ENCODE data around the gene TMEM234. TPM values are rescaled to one million over a fixed set of nuclear protein-coding genes. Genes with fewer than 3 reads are reported as not detected.

TMEM234 gene
- total and polyA plus RNA-seq, 2 of the 13 experiments (the other 11 are each of a cell fraction or from before 2014, with no cell fraction given) = 6.1 to 9.0 TPM

- ChIA-PET CTCF (ENCODE audit: low intra/inter-chr PET ratio, low total read pairs) (no interaction called here), POLR2A (interaction anchor here (1.1 kb wide), 1 partner anchor 77 kb away, joined by 3 read pairs; the partner anchor contains the start of gene KPNA6)
Observed at GRCh38 chr1:32184650-32185049, 37.5 kb downstream of the TMEM234 start.

More at GRCh38 chr1:32184650-32185049, 37.5 kb downstream of the TMEM234 start:
- Histone ChIP-seq H2AFZ (ENCODE audit: low read length) (no peak overlapping the region), H3K4me3 (replicated peaks in 1 of 3; ENCODE audit: insufficient read depth in 1 of 3, low read depth in 2 of 3, low read length in 3 of 3) (no peak overlapping the region), H3K27me3 (ENCODE audit: control insufficient read depth in 1 of 2, insufficient read depth in 2 of 2, low read length in 2 of 2) (no peaks in the 10 kb centered on the region), H3K79me2 (ENCODE audit: insufficient read depth, low read length) (peaks cover 57% of the 10 kb centered on the region), H4K20me1 (ENCODE audit: insufficient read depth, low read length) (peaks cover 2% of the 10 kb centered on the region; the same call in 1 of the 2 replicates), H3K4me2 (ENCODE audit: low read depth, low read length) (no peak overlapping the region; the same call in 1 of the 2 replicates), H3K36me3 (replicated peaks in 1 of 2; ENCODE audit: control insufficient read depth in 1 of 2, insufficient read depth in 2 of 2, low read length in 2 of 2) (peaks cover 26 to 61% of the 10 kb centered on the region in 2 experiments), H3K27ac (ENCODE audit: extremely low read length, insufficient read depth, low read length) (no peak overlapping the region), H3K9me3 (ENCODE audit: low read length) (no peaks in the 10 kb centered on the region), H3K9ac (ENCODE audit: insufficient read depth, low read depth, low read length) (no peak overlapping the region), H3K4me1 (ENCODE audit: insufficient read depth, low read length) (peaks cover 50% of the 10 kb centered on the region)
- in situ Hi-C loops (cut with HindIII; ENCODE audit: extremely low pct_ligation_motif_present, low pct_unique_long_range_greater_than_20kb) = no loop called here
- intact Hi-C loops (cut with micrococcal nuclease; ENCODE audit: unreplicated experiment) = no loop called here
- no peak for FAIRE-seq
- BruUV-seq (replicated peaks) = no TSS peak
- ATAC-seq = no peak
- DNase-seq (ENCODE audit: low spot score) = no peak
- TF ChIP-seq HNF4G (IDR thresholded peaks at IDR 0.05; ENCODE audit: borderline replicate concordance, low read depth, low read length) (no peak), HNF4G (CRISPR knock-in tag; IDR thresholded peaks at IDR 0.05; ENCODE audit: borderline replicate concordance, low read depth) (no peak), SYNCRIP (IDR thresholded peaks at IDR 0.05; ENCODE audit: insufficient read depth, low read depth, low read length) (no peak), ZGPAT (CRISPR knock-in tag; IDR thresholded peaks at IDR 0.05) (no peak), ZNF280B (CRISPR knock-in tag; IDR thresholded peaks at IDR 0.05; ENCODE audit: borderline replicate concordance) (no peak), ZNF609 (CRISPR knock-in tag; IDR thresholded peaks at IDR 0.05; ENCODE audit: borderline replicate concordance) (no peak), ETV6 (CRISPR knock-in tag; conservative IDR thresholded peaks at IDR 0.05) (no peak), RBFOX2 (IDR thresholded peaks at IDR 0.05; ENCODE audit: low read depth, low read length) (0 out of 2 replicates have a peak, but pooled peaks have one; percentile 16), GMEB2 (CRISPR knock-in tag; IDR thresholded peaks at IDR 0.05; ENCODE audit: low read depth) (no peak)
